ENCODE data around the gene SEL1L.

DNA sequence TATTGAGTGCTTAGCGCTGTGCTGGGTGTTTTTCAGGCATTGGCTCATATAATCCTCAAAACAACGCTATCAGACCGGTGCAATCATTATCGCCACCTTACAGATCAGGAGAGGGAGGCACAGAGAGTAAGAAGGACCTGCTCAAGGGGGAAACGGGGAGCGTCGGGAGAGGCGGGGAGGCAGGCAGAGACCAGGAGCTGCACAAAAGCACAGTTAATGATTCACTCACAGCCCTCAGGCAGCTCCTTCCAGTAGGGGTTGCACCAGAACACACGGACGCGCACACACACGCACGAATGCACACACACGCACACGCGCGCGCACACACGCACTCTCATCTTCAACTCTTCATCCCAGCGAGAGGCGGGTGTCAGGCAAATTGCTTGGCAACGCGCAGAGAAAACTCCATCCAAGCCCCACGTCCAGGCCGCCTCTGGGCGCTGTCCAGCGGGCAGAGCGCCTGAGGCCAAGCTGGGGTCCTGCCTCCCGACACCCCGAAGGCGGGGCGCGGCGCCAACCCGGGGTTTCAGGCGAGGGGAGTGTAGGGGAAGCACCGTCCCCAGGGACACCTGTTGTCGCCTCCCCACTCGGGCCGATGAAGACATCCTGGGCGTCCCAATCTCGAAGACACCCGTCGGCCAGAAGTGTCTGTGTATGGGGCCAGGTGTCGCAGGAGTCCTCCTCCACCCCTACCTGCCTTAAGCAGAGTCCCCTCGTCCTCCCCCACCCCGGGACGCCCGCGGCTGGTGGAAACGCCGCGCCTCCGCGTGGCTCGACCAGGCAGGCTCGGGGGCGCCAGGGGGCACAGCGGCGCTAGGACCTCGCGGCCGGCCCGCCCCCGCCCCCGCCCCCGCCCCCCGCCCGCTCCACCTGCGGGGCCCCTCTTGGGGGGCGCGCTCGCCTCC is 98.0 kb downstream of the SEL1L start:
- TF ChIP-seq, protein P1, sequence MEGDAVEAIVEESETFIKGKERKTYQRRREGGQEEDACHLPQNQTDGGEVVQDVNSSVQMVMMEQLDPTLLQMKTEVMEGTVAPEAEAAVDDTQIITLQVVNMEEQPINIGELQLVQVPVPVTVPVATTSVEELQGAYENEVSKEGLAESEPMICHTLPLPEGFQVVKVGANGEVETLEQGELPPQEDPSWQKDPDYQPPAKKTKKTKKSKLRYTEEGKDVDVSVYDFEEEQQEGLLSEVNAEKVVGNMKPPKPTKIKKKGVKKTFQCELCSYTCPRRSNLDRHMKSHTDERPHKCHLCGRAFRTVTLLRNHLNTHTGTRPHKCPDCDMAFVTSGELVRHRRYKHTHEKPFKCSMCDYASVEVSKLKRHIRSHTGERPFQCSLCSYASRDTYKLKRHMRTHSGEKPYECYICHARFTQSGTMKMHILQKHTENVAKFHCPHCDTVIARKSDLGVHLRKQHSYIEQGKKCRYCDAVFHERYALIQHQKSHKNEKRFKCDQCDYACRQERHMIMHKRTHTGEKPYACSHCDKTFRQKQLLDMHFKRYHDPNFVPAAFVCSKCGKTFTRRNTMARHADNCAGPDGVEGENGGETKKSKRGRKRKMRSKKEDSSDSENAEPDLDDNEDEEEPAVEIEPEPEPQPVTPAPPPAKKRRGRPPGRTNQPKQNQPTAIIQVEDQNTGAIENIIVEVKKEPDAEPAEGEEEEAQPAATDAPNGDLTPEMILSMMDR (conservative IDR thresholded peaks at IDR 0.05; ENCODE audit: low read length) = no peak
- peak; percentile 83; the same call in 1 of the 2 replicates for TF ChIP-seq EZH2phosphoT487 (IDR thresholded peaks at IDR 0.05; ENCODE audit: borderline replicate concordance, low read depth, low read length)
